Measurements from ENCODE around the gene DCTN3. TPM values are rescaled to one million over a fixed set of nuclear protein-coding genes. Genes with fewer than 3 reads are reported as not detected.

Gene DCTN3
- polyA plus RNA-seq, 3 donors = 120 to 174 (median 143) TPM

DNA sequence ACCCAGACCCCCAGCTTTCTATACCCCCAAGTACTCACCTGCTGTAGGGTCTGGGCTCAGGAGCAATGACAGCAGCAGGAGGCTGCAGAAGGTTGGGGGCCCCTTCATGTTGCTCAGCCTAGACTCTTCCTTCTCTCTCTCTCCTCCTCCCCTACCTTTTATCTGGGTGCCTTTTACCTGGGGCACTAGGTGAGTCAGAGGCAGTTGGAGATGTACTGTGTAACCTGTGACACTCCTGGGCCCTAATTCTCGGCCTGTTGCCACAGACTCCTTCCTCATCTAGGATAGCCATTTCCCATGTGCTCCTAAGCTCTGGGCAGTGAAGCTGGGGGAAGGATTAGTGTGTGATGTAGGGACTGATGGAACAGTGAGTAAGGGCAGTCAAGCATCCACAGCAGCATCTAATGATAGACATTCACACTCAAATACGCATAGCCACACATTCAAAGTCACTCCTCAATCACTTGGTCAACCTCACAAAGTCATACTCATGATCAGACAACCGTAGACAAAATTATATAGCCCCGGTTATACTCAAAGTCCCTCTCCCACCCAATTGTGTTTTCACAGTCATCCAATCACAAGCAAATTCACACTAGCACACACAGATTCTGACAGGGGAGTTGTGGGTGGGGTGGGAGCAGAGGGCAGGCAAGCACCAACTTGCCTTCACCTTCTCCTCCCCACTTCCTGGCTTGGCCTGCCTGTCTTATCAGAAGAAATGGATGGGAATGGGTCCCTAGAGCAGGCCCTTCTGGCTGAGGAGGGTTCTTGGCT lies 42.4 kb upstream of the DCTN3 start, which contains the start of gene CCL27:
Gene CCL27, minus strand, starts transcription at position 132 of the 777 bp plus-strand sequence. Its CDS starts 24 bp downstream, at position 108.
- no peak for DNase-seq
- Histone ChIP-seq H3K36me3 (replicated peaks in 1 of 2; ENCODE audit: control insufficient read depth in 1 of 2, insufficient read depth in 2 of 2, low read length in 2 of 2) (no peaks in the 10 kb centered on the region), H3K9me3 (replicated peaks in 1 of 2; ENCODE audit: control insufficient read depth in 1 of 2, insufficient read depth in 1 of 2, low read length in 2 of 2) (no peaks in the 10 kb centered on the region), H3K27me3 (ENCODE audit: control insufficient read depth in 2 of 2, insufficient read depth in 2 of 2, low read length in 2 of 2) (no peaks in the 10 kb centered on the region), H3K27ac (ENCODE audit: low read depth in 1 of 2, low read length in 2 of 2) (no peak within 1 kb of the TSS), H3K9ac (ENCODE audit: insufficient read depth, low read length, poor library complexity, severe bottlenecking) (no peak within 1 kb of the TSS), H3K79me2 (ENCODE audit: insufficient read depth, low read length) (peaks cover 15% of the 10 kb centered on the region), H4K20me1 (ENCODE audit: insufficient read depth, low read length) (no peaks in the 10 kb centered on the region), H3K4me2 (replicated peaks; ENCODE audit: extremely low read depth, low read length, poor library complexity, severe bottlenecking) (no peak within 1 kb of the TSS), H3K4me3 (replicated peaks in 1 of 3; ENCODE audit: low read depth in 2 of 3, low read length in 3 of 3) (no peak within 1 kb of the TSS), H2AFZ (ENCODE audit: insufficient read depth, low read depth, low read length, poor library complexity, severe bottlenecking) (no peak within 1 kb of the TSS), H3K4me1 (ENCODE audit: control insufficient read depth in 1 of 2, insufficient read depth in 2 of 2, low read length in 2 of 2) (peaks cover 16 to 19% of the 10 kb centered on the region in 2 donors)
- no peak within 1 kb of the TSS for H3K4me3 Mint-ChIP-seq
- H3K27ac Mint-ChIP-seq = peak within 1 kb of the TSS in 1 of 7 donors; percentile 38
- peaks cover 0 to 3% (median under 1%) of the 10 kb centered on the region in 7 donors for H3K9me3 Mint-ChIP-seq
- peaks cover 0 to 3% (median 3%) of the 10 kb centered on the region in 3 donors for H3K27me3 Mint-ChIP-seq (ENCODE audit: low read depth in 3 of 3)
- intact Hi-C loops (cut with micrococcal nuclease) = loop anchor here (10.0 kb wide), 2 partner anchors 322 to 452 kb away; partner anchors contain the start of genes ATOSB (in 1 of the 2) and DNAJB5 (in 1 of the 2)
- H3K4me1 Mint-ChIP-seq = peaks cover 24% of the 10 kb centered on the region
- TF ChIP-seq CTCF (IDR thresholded peaks at IDR 0.05) = no peak
- H3K36me3 Mint-ChIP-seq = peaks cover 4 to 5% of the 10 kb centered on the region in 2 donors
- WGBS (ENCODE audit: insufficient coverage) = 100% methylated on average over 1 of the region's 4 CpGs

DNA sequence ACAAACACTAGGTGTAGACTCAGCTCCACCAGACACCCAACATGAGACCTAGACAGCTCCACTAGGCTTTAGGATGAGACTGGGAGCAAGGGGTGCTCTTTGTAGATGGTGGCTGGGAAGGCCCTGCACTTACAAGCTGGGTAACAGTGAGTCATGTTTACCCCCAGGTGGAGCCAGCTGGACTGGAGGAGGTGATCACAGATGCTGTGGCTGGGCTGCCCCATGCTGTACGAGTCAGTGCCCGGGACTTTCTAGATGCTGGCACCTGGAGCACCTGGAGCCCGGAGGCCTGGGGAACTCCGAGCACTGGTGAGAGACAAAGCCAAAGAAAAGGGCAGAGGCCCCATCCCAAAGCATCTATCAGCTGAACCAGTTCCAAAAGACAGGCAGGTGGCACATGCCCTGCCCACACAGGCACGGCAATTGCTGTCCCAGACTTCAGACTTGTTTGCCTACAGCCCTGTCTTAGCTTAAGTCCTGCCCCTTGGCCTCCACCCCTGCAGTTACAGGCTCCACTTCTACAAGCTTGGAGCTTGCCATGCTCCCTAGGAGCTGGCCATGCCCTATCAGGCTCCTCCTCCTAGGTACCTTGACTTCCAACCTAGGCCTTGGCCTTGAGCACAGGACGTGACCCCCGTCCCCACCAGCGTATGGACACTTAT lies 39.4 kb upstream of the DCTN3 start:
- TF ChIP-seq CTCF (IDR thresholded peaks at IDR 0.05) = no peak
- Mint-ChIP-seq H3K27me3 (ENCODE audit: low read depth in 3 of 3) (peaks cover 1 to 5% (median 3%) of the 10 kb centered on the region in 3 donors), H3K9me3 (peaks cover 0 to 3% (median 0%) of the 10 kb centered on the region in 7 donors), H3K4me1 (peaks cover 7% of the 10 kb centered on the region), H3K36me3 (peaks cover 0 to 2% of the 10 kb centered on the region in 2 donors), H3K27ac (no peak overlapping the region), H3K4me3 (no peak overlapping the region)
- no peaks in the 10 kb centered on the region for H4K20me1 ChIP-seq (ENCODE audit: insufficient read depth, low read length)
- DNase-seq = no peak
- intact Hi-C loops (cut with micrococcal nuclease) = loop anchor here (10.0 kb wide), 2 partner anchors 325 to 455 kb away; partner anchors contain the start of genes ATOSB (in 1 of the 2) and DNAJB5 (in 1 of the 2)
- peaks cover 4 to 6% of the 10 kb centered on the region in 2 donors for H3K4me1 ChIP-seq (ENCODE audit: control insufficient read depth in 1 of 2, insufficient read depth in 2 of 2, low read length in 2 of 2)
- H3K4me3 ChIP-seq (replicated peaks in 1 of 3; ENCODE audit: low read depth in 2 of 3, low read length in 3 of 3) = no peak overlapping the region
- no peaks in the 10 kb centered on the region for H3K79me2 ChIP-seq (ENCODE audit: insufficient read depth, low read length)
- WGBS (ENCODE audit: insufficient coverage) = 97% methylated on average over 8 of the region's 8 CpGs
- no peak overlapping the region for H3K4me2 ChIP-seq (replicated peaks; ENCODE audit: extremely low read depth, low read length, poor library complexity, severe bottlenecking)
- no peaks in the 10 kb centered on the region for H3K36me3 ChIP-seq (replicated peaks in 1 of 2; ENCODE audit: control insufficient read depth in 1 of 2, insufficient read depth in 2 of 2, low read length in 2 of 2)
- no peak overlapping the region for H3K27ac ChIP-seq (ENCODE audit: low read depth in 1 of 2, low read length in 2 of 2)
- H3K9ac ChIP-seq (ENCODE audit: insufficient read depth, low read length, poor library complexity, severe bottlenecking) = no peak overlapping the region
- H2AFZ ChIP-seq (ENCODE audit: insufficient read depth, low read depth, low read length, poor library complexity, severe bottlenecking) = no peak overlapping the region
- no peaks in the 10 kb centered on the region for H3K27me3 ChIP-seq (ENCODE audit: control insufficient read depth in 2 of 2, insufficient read depth in 2 of 2, low read length in 2 of 2)
- H3K9me3 ChIP-seq (replicated peaks in 1 of 2; ENCODE audit: control insufficient read depth in 1 of 2, insufficient read depth in 1 of 2, low read length in 2 of 2) = no peaks in the 10 kb centered on the region

Data from CD14-positive monocyte (primary cell).